Right atrium auricular region (tissue), 2 donors: ENCODE data around the gene CYB5D1. TPM values are rescaled to one million over a fixed set of nuclear protein-coding genes. Genes with fewer than 3 reads are reported as not detected.
"Not testable (repeated sequence)": the region's sequence is repeated elsewhere in the genome, so short reads cannot be mapped to it uniquely, and the experiment has no call there.

Source experiments
- DNase-seq: peaks from one replicate; pipeline ENCODE4 v3.0.0-alpha.2; 2019; ENCODE audit warnings: low spot score
- H3K27ac ChIP-seq, 2 donors: fragments of 200-600 bp; sonication (generic); 1 replicate in 1 of 2; 2 replicates in 1 of 2; pipeline ENCODE4 v1.5.1; 2016 to 2019
- H3K27me3 ChIP-seq, 2 donors: fragments of 200-600 bp; sonication (generic); one replicate each; pipeline versions ENCODE4 v1.5.1 to v1.6.0; 2017 to 2019
- H3K36me3 ChIP-seq: fragments of 200-600 bp; sonication (generic); one replicate; pipeline ENCODE4 v1.5.1; 2016
- H3K4me1 ChIP-seq, 2 donors: fragments of 200-600 bp; sonication (generic); one replicate each; pipeline versions ENCODE4 v1.5.1 to v1.6.0; 2017 to 2019
- H3K4me3 ChIP-seq, 2 donors: fragments of 200-600 bp; sonication (generic); 1 replicate in 1 of 2; 2 replicates in 1 of 2; pipeline ENCODE4 v1.5.1; 2017 to 2019; ENCODE audit warnings: mild to moderate bottlenecking in 1 of 2, moderate library complexity in 1 of 2
- H3K9me3 ChIP-seq, 2 donors: fragments of 200-600 bp; sonication (generic); one replicate each; pipeline ENCODE4 v1.5.1; 2019
- total RNA-seq, 2 donors: library from RNA; depleted of rRNA; stranded (reverse); fragments of >200 nt; gene quantifications; one replicate each; pipeline ENCODE4 v1.1.0, GENCODE V29; 2016
- TF ChIP-seq, protein P1 (sequence below), 2 donors: fragments of 200-600 bp; sonication (generic); IDR thresholded peaks; one replicate each; pipeline ENCODE4 v1.5.1; 2019; ENCODE audit warnings: antibody characterized with exemption in 2 of 2

The CYB5D1 gene, protein sequence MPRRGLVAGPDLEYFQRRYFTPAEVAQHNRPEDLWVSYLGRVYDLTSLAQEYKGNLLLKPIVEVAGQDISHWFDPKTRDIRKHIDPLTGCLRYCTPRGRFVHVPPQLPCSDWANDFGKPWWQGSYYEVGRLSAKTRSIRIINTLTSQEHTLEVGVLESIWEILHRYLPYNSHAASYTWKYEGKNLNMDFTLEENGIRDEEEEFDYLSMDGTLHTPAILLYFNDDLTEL
- 1 to 10 TPM; 5.1 to 6.8 TPM for total RNA-seq

GRCh38 chr17:7857713-7858521 lies at the start of gene CYB5D1:
TSS of gene CYB5D1 (plus strand) at chr17:7858003. CDS start at chr17:7858135, 132 bp downstream.
- Histone ChIP-seq H3K4me3 (peak within 1 kb of the TSS; percentile 62 to 64), H3K27ac (peak within 1 kb of the TSS; percentile 90 to 98), H3K9me3 (no peaks in the 10 kb centered on the region), H3K36me3 (peaks cover 10% of the 10 kb centered on the region), H3K4me1 (peaks cover 0 to 42% of the 10 kb centered on the region in 2 donors), H3K27me3 (no peaks in the 10 kb centered on the region)
- TF ChIP-seq, protein P1, sequence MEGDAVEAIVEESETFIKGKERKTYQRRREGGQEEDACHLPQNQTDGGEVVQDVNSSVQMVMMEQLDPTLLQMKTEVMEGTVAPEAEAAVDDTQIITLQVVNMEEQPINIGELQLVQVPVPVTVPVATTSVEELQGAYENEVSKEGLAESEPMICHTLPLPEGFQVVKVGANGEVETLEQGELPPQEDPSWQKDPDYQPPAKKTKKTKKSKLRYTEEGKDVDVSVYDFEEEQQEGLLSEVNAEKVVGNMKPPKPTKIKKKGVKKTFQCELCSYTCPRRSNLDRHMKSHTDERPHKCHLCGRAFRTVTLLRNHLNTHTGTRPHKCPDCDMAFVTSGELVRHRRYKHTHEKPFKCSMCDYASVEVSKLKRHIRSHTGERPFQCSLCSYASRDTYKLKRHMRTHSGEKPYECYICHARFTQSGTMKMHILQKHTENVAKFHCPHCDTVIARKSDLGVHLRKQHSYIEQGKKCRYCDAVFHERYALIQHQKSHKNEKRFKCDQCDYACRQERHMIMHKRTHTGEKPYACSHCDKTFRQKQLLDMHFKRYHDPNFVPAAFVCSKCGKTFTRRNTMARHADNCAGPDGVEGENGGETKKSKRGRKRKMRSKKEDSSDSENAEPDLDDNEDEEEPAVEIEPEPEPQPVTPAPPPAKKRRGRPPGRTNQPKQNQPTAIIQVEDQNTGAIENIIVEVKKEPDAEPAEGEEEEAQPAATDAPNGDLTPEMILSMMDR (IDR thresholded peaks at IDR 0.05) = no peak
- peak; percentile 97 for DNase-seq

GRCh38 chr17:7809086-7809790 lies 48.6 kb upstream of the CYB5D1 start:
- Histone ChIP-seq H3K27ac (no peak overlapping the region), H3K9me3 (no peaks in the 10 kb centered on the region), H3K27me3 (no peaks in the 10 kb centered on the region), H3K4me1 (no peaks in the 10 kb centered on the region), H3K36me3 (no peaks in the 10 kb centered on the region), H3K4me3 (no peak overlapping the region)
- TF ChIP-seq, protein P1 (IDR thresholded peaks at IDR 0.05) = no peak
- no peak for DNase-seq

DNA sequence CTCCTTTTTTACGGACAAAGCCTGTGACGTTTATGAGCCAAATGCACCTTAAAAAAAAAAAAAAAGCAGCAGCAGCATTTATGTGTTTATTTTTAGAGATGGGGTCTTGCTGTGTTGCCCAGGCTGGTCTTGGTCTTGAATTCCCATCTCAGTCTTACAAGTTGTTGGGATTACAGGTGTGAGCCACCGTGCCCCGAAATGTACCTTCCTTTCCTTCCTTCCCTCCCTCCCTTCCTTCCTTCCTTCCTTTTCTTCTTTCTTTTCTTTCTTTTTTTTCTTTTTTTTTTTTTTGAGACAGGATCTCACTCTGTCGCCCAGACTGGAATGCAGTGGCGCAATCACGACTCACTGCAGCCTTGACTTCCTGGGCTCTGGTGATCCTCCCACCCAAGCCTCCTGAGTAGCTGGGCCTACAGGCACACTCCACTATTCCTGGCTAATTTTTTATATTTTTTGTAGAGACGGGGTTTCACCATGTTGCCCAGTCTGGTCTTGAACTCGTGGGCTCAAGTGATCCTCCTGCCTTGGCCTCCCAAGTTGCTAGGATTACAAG lies 47.9 kb upstream of the CYB5D1 start:
- not testable (repeated sequence) for H3K27ac ChIP-seq, H3K4me1 ChIP-seq

GRCh38 chr17:7811251-7811650 lies 46.6 kb upstream of the CYB5D1 start:
- TF ChIP-seq, protein P1 (IDR thresholded peaks at IDR 0.05) = no peak
- no peak for DNase-seq
- H3K9me3 ChIP-seq = no peaks in the 10 kb centered on the region
- no peaks in the 10 kb centered on the region for H3K4me1 ChIP-seq
- H3K36me3 ChIP-seq = no peaks in the 10 kb centered on the region
- no peaks in the 10 kb centered on the region for H3K27me3 ChIP-seq
- H3K4me3 ChIP-seq = no peak overlapping the region
- no peak overlapping the region for H3K27ac ChIP-seq

More for the DNA sequence above, 47.9 kb upstream of the CYB5D1 start:
- not testable (repeated sequence) for H3K4me3 ChIP-seq, H3K27me3 ChIP-seq, H3K9me3 ChIP-seq, H3K36me3 ChIP-seq, DNase-seq

GRCh38 chr17:7814969-7815368 lies 42.8 kb upstream of the CYB5D1 start:
- Histone ChIP-seq H3K9me3 (no peaks in the 10 kb centered on the region), H3K4me3 (no peak overlapping the region), H3K27ac (no peak overlapping the region), H3K4me1 (no peaks in the 10 kb centered on the region), H3K27me3 (no peaks in the 10 kb centered on the region), H3K36me3 (no peaks in the 10 kb centered on the region)
- DNase-seq = no peak
- TF ChIP-seq, protein P1 (IDR thresholded peaks at IDR 0.05) = no peak
